Stomach (tissue), 9 donors: Measurements from ENCODE around the gene BCL2L12. TPM values are rescaled to one million over a fixed set of nuclear protein-coding genes. Genes with fewer than 3 reads are reported as not detected.

Source experiments
- DNase-seq, 2 donors: peaks; one replicate each; pipeline versions ENCODE4 v3.0.0 to v3.0.0-alpha.2; 2013 to 2019
- H3K27ac ChIP-seq, 5 donors: fragments of 200-600 bp in 4 of 5; sonication (generic) in 4 of 5; one replicate each; pipeline ENCODE4 v1.5.1; 2013 to 2019; ENCODE audit warnings: mild to moderate bottlenecking in 1 of 5, moderate library complexity in 1 of 5
- H3K27me3 ChIP-seq, 3 donors: fragments of 200-600 bp; sonication (generic); one replicate each; pipeline ENCODE4 v1.5.1; 2017 to 2019; ENCODE audit warnings: mixed run types in 1 of 3
- H3K36me3 ChIP-seq, 4 donors: fragments of 200-600 bp; sonication (generic); 1 replicate in 3 of 4; 2 replicates in 1 of 4; pipeline ENCODE4 v1.5.1; 2016 to 2019
- H3K4me1 ChIP-seq, 4 donors: fragments of 200-600 bp; sonication (generic); one replicate each; pipeline ENCODE4 v1.5.1; 2016 to 2019
- H3K4me3 ChIP-seq, 4 donors: fragments of 200-600 bp; sonication (generic) in 3 of 4; one replicate each; pipeline ENCODE4 v1.5.1; 2016 to 2019; ENCODE audit warnings: mild to moderate bottlenecking in 1 of 4
- H3K9me3 ChIP-seq, 4 donors: fragments of 200-600 bp; sonication (generic); one replicate each; pipeline ENCODE4 v1.5.1; 2016 to 2019
- CTCF ChIP-seq, 7 experiments: fragments of 450-650 bp in 4 of 7; fragments of 200-600 bp in 3 of 7; sonication (generic) in 3 of 7; IDR thresholded peaks; one replicate each; pipeline ENCODE4 v1.5.1; 2016 to 2019; ENCODE audit warnings: antibody characterized with exemption in 7 of 7, control low read depth in 2 of 7, mild to moderate bottlenecking in 1 of 7
- EP300 ChIP-seq: sonication (generic); formaldehyde crosslinking; IDR thresholded peaks from one replicate; pipeline ENCODE4 v1.6.1; 2017; ENCODE audit warnings: antibody characterized with exemption
- POLR2A ChIP-seq, 4 donors: fragments of 450-650 bp; IDR thresholded peaks; one replicate each; pipeline ENCODE4 v1.6.1; 2016; ENCODE audit warnings: antibody characterized with exemption in 4 of 4, control low read depth in 2 of 4, mild to moderate bottlenecking in 1 of 4, moderate library complexity in 1 of 4
- POLR2AphosphoS5 ChIP-seq, 3 donors: sonication (generic); formaldehyde crosslinking; IDR thresholded peaks; one replicate each; pipeline ENCODE4 v1.6.1; 2016; ENCODE audit warnings: antibody characterized with exemption in 3 of 3
- WGBS, 5 donors: extraction: QIAGEN DNeasy Blood & Tissue Kit in 3 of 5; methylation state at CpG; one replicate each; pipeline versions ENCODE4 v1.1.5 to v1.1.7; 2013 to 2018; 5-methylcytosine and 5-hydroxymethylcytosine counted together
- intact Hi-C: fragments of 100-400 bp; cut with DNase I; formaldehyde crosslinking; loops from one replicate; pipeline ENCODE4 v1.15.1; 2023; ENCODE audit warnings: low total_unique reads
- polyA plus RNA-seq, 3 donors: library from polyadenylated mRNA; stranded (reverse); fragments of 200-250 nt; gene quantifications; one replicate each; pipeline ENCODE4 v1.2.3, GENCODE V29; 2013
- total RNA-seq, 5 donors: library from RNA; depleted of rRNA; stranded (reverse); fragments of >200 nt; gene quantifications; one replicate each; pipeline versions ENCODE4 v1.1.0 to v1.2.3, GENCODE V29; 2014 to 2016
- donor health status: healthy with polysubstance abuse.
- donor health status: Bipolar disorder and iron deficiency.
- donor health status: healthy.

BCL2L12 gene
- total and polyA plus RNA-seq, 8 donors: 2.3 to 23.3 (median 9.4) TPM

DNA sequence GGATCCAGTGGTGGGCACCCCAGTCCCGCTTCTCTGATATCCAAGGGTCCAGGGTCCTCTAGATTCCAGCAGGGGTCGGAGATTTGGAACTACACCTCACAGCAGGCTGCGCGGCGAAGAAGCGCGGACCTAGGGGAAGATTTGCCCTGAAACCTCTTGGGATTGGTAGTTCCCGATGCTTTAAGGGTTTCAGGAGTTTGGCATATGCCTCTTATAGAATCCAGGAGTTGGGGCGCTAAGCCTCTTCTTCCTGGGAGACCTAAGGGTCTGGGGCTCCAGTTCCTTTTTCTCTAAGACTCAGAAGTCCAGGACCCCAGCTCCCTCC is 349 bp downstream of the BCL2L12 start:
- Histone ChIP-seq H3K27ac (peak overlapping the region; percentile 15 to 96 (median 92)), H3K27me3 (no peaks in the 10 kb centered on the region), H3K9me3 (no peaks in the 10 kb centered on the region), H3K36me3 (peaks cover 20 to 48% (median 37%) of the 10 kb centered on the region in 4 donors), H3K4me3 (peak overlapping the region; percentile 69 to 88 (median 82)), H3K4me1 (peaks cover 22 to 36% (median 31%) of the 10 kb centered on the region in 4 donors)
- 0 to 10% (median 1%) methylated on average over 8 to 9 of the region's 9 CpGs for WGBS, 5 donors
- intact Hi-C loops: no loop called here
- no peak for TF ChIP-seq POLR2AphosphoS5 (IDR thresholded peaks at IDR 0.05)
- TF ChIP-seq CTCF (IDR thresholded peaks at IDR 0.05): no peak
- TF ChIP-seq EP300: no peak
- no peak for TF ChIP-seq POLR2A (IDR thresholded peaks at IDR 0.05)
- DNase-seq: no peak

DNA sequence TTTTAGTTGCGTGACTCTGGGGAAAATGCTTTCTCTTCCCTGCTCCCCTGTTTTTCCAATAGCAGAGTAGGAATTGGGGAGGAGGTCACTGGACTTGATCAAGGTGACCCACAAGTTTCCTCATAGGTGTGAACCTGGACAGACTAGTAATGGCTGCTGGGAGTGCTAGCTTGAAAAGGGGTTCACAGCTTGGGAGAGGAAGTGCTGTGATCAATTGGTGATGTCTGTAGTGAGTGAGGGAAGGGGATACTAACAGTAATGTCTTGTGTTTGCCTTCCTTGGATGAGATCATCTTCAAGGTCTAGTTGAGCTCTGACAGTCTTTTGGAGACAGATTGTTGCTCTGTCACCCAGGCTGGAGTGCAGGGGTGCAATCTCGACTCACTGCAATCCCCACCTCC is 1.7 kb downstream of the BCL2L12 start:
- H3K36me3 ChIP-seq: peaks cover 6 to 34% (median 23%) of the 10 kb centered on the region in 4 donors
- H3K27me3 ChIP-seq: no peaks in the 10 kb centered on the region
- DNase-seq: no peak
- H3K27ac ChIP-seq: no peak overlapping the region
- H3K9me3 ChIP-seq: no peaks in the 10 kb centered on the region
- intact Hi-C loops: no loop called here
- TF ChIP-seq EP300: no peak
- TF ChIP-seq POLR2AphosphoS5 (IDR thresholded peaks at IDR 0.05): no peak
- TF ChIP-seq POLR2A (IDR thresholded peaks at IDR 0.05): no peak
- TF ChIP-seq CTCF (IDR thresholded peaks at IDR 0.05): no peak
- 78 to 96% (median 91%) methylated on average over 2 of the region's 2 CpGs for WGBS, 5 donors
- H3K4me1 ChIP-seq: peaks cover 25 to 42% (median 40%) of the 10 kb centered on the region in 4 donors
- no peak overlapping the region for H3K4me3 ChIP-seq

- 81 to 95% (median 91%) methylated on average over 3 of the region's 3 CpGs for WGBS, 5 donors
- intact Hi-C loops: no loop called here
- TF ChIP-seq POLR2A (IDR thresholded peaks at IDR 0.05): no peak
- no peak for TF ChIP-seq CTCF (IDR thresholded peaks at IDR 0.05)
- TF ChIP-seq POLR2AphosphoS5 (IDR thresholded peaks at IDR 0.05): no peak
- TF ChIP-seq EP300: no peak
Measured at GRCh38 chr19:49669516-49669915, 3.8 kb downstream of the BCL2L12 start.

DNA sequence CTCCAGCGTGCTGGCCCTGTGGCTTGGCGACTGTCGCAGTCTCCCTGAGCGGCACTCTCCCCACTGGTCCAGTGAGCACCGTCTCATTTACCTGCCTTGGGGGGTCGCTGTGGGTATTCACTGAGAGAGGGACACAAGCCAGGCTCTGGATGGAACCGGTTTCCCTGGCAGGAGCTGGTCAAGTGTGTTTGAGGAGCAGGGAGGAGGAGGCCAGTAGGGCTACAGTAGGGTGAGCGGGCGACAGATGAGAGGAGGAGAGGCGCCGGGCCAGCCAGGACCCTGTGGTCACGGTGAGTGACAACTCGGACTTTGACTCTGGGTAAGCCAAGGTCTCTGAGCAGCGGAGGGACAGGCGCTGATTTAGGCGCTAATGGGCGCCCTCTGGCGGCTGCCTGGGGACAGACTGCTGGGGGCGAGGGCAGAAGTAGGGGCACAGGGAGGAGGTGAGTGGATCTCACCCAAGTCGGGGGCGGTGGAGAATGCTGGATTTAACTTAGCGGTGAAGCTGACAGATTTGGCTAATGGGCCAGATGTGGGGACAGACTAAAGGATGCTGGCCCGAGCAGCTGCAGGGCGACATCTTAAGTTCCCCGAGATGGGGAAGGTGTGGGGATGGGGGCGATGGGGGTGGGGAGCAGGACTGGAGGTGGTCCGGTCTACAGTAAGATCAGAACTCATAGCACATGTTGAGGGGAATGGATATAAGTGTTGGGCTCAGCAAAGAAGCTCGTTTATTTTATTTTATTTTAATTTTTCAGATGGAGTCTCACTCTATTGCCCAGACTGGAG is 6.6 kb downstream of the BCL2L12 start:
- Histone ChIP-seq H3K27me3 (no peaks in the 10 kb centered on the region), H3K4me1 (peaks cover 9 to 27% (median 21%) of the 10 kb centered on the region in 4 donors), H3K36me3 (peaks cover 0 to 25% (median 14%) of the 10 kb centered on the region in 4 donors), H3K4me3 (no peak overlapping the region), H3K27ac (peak overlapping the region; percentile 21 to 77 (median 56)), H3K9me3 (no peaks in the 10 kb centered on the region)
- DNase-seq: peak; percentile 81 to 90
- intact Hi-C loops: no loop called here
- WGBS, 5 donors: 20 to 32% (median 24%) methylated on average over 22 to 28 of the region's 28 CpGs
- TF ChIP-seq CTCF (IDR thresholded peaks at IDR 0.05) (peak in 5 of 7 experiments; percentile 86 to 92 (median 90)), POLR2AphosphoS5 (IDR thresholded peaks at IDR 0.05) (peak in 1 of 3 donors; percentile 46), POLR2A (IDR thresholded peaks at IDR 0.05) (no peak), EP300 (no peak)

More at GRCh38 chr19:49669516-49669915, 3.8 kb downstream of the BCL2L12 start:
- no peak for DNase-seq
- Histone ChIP-seq H3K4me1 (peaks cover 12 to 28% (median 27%) of the 10 kb centered on the region in 4 donors), H3K36me3 (peaks cover 0 to 26% (median 14%) of the 10 kb centered on the region in 4 donors), H3K4me3 (no peak overlapping the region), H3K27ac (no peak overlapping the region), H3K27me3 (no peaks in the 10 kb centered on the region), H3K9me3 (no peaks in the 10 kb centered on the region)
